GM10266 (cell line): ENCODE data around the gene PIEZO2.

Experiments
- DNase-seq: peaks from one replicate; pipeline ENCODE4 v3.0.0; 2012; ENCODE audit errors: extremely low spot score
- CTCF ChIP-seq: IDR thresholded peaks from 2 replicates; pipeline ENCODE4 v1.5.1; 2012; ENCODE audit warnings: mild to moderate bottlenecking, low read depth; ENCODE audit not compliant: control insufficient read depth, insufficient read depth; ENCODE audit errors: missing control alignments

The PIEZO2 gene

GRCh38 chr18:10752382-10752781, 397.0 kb downstream of the PIEZO2 start:
- DNase-seq = no peak
- no peak for TF ChIP-seq CTCF

GRCh38 chr18:10751653-10752052, 397.7 kb downstream of the PIEZO2 start:
- no peak for DNase-seq
- TF ChIP-seq CTCF = no peak

- no peak for DNase-seq
Measured at GRCh38 chr18:10750191-10751035, 399.0 kb downstream of the PIEZO2 start.

GRCh38 chr18:10748641-10749040, 400.7 kb downstream of the PIEZO2 start:
- DNase-seq = no peak
- no peak for TF ChIP-seq CTCF

More at GRCh38 chr18:10750191-10751035, 399.0 kb downstream of the PIEZO2 start:
- no peak for TF ChIP-seq CTCF

- no peak for DNase-seq
- TF ChIP-seq CTCF = no peak
Measured at GRCh38 chr18:10745971-10746370, 403.4 kb downstream of the PIEZO2 start.

- no peak for DNase-seq
- TF ChIP-seq CTCF = no peak
Measured at GRCh38 chr18:10745219-10745618, 404.1 kb downstream of the PIEZO2 start.

GRCh38 chr18:10743766-10744165, 405.6 kb downstream of the PIEZO2 start:
- DNase-seq = no peak
- no peak for TF ChIP-seq CTCF
